H9 (cell line): ENCODE data around the gene ARHGEF17. TPM values are rescaled to one million over a fixed set of nuclear protein-coding genes. Genes with fewer than 3 reads are reported as not detected.

Source experiments
- DNase-seq: peaks from one replicate; pipeline ENCODE4 v3.0.0-alpha.2; 2017
- H2AFZ ChIP-seq: one replicate; pipeline ENCODE4 v1.6.1; 2013; ENCODE audit warnings: mild to moderate bottlenecking, low read length, control low read depth, moderate library complexity
- H2AK5ac ChIP-seq: 2 replicates; pipeline ENCODE4 v1.6.1; 2013; ENCODE audit warnings: low read length, control low read depth, mixed read lengths; ENCODE audit not compliant: insufficient read length
- H2BK120ac ChIP-seq: one replicate; pipeline ENCODE4 v1.6.1; 2013; ENCODE audit warnings: low read depth, mild to moderate bottlenecking, low read length, control low read depth, inconsistent platforms; ENCODE audit not compliant: poor library complexity, severe bottlenecking
- H2BK12ac ChIP-seq: 2 replicates; pipeline ENCODE4 v1.6.1; 2013; ENCODE audit warnings: low read length, control low read depth, mixed read lengths, low read depth; ENCODE audit not compliant: insufficient read length
- H2BK15ac ChIP-seq: 2 replicates; pipeline ENCODE4 v1.6.1; 2013; ENCODE audit warnings: low read depth, low read length, control low read depth
- H2BK20ac ChIP-seq: one replicate; pipeline ENCODE4 v1.6.1; 2013; ENCODE audit warnings: low read depth, mild to moderate bottlenecking, low read length, control low read depth, inconsistent platforms; ENCODE audit not compliant: poor library complexity, severe bottlenecking
- H2BK5ac ChIP-seq: 2 replicates; pipeline ENCODE4 v1.6.1; 2013; ENCODE audit warnings: low read length, control low read depth, mixed read lengths; ENCODE audit not compliant: insufficient read length
- H3K14ac ChIP-seq: 2 replicates; pipeline ENCODE4 v1.6.1; 2013; ENCODE audit warnings: low read length, control low read depth; ENCODE audit not compliant: insufficient read depth
- H3K18ac ChIP-seq: 2 replicates; pipeline ENCODE4 v1.6.1; 2013; ENCODE audit warnings: low read depth, mild to moderate bottlenecking, mixed read lengths, low read length, control low read depth; ENCODE audit not compliant: insufficient read length
- H3K23ac ChIP-seq: 2 replicates; pipeline ENCODE4 v1.6.1; 2013; ENCODE audit warnings: low read length, control low read depth, mixed read lengths, low read depth; ENCODE audit not compliant: insufficient read length
- H3K23me2 ChIP-seq: 2 replicates; pipeline ENCODE4 v1.6.1; 2013; ENCODE audit warnings: low read depth, mild to moderate bottlenecking, mixed read lengths, low read length, control low read depth; ENCODE audit not compliant: insufficient read length, poor library complexity, severe bottlenecking
- H3K27ac ChIP-seq: 2 replicates; pipeline ENCODE4 v1.5.1; 2013; ENCODE audit warnings: low read length, control low read depth, mixed read lengths, low read depth; ENCODE audit not compliant: insufficient read length
- H3K27me3 ChIP-seq: 2 replicates; pipeline ENCODE4 v1.6.1; 2013; ENCODE audit warnings: low read length, control low read depth, inconsistent platforms; ENCODE audit not compliant: insufficient read depth
- H3K4ac ChIP-seq: 2 replicates; pipeline ENCODE4 v1.6.1; 2013; ENCODE audit warnings: low read depth, mild to moderate bottlenecking, control low read depth, inconsistent platforms, low read length, moderate library complexity
- H3K4me1 ChIP-seq: 2 replicates; pipeline ENCODE4 v1.6.1; 2013; ENCODE audit warnings: low read length, control low read depth, inconsistent platforms; ENCODE audit not compliant: insufficient read depth
- H3K4me2 ChIP-seq: 2 replicates; pipeline ENCODE4 v1.6.1; 2013; ENCODE audit warnings: low read length, control low read depth, mixed read lengths; ENCODE audit not compliant: insufficient read length, insufficient read depth
- H3K56ac ChIP-seq: 2 replicates; pipeline ENCODE4 v1.6.1; 2013; ENCODE audit warnings: low read depth, mild to moderate bottlenecking, mixed read lengths, low read length, control low read depth; ENCODE audit not compliant: insufficient read length
- H3K79me1 ChIP-seq: 2 replicates; pipeline ENCODE4 v1.6.1; 2013; ENCODE audit warnings: low read depth, mild to moderate bottlenecking, moderate library complexity, low read length, control low read depth, inconsistent platforms; ENCODE audit not compliant: insufficient read depth, poor library complexity, severe bottlenecking
- H3K79me2 ChIP-seq: 2 replicates; pipeline ENCODE4 v1.6.1; 2013; ENCODE audit warnings: low read length, control low read depth, inconsistent platforms; ENCODE audit not compliant: insufficient read depth
- H3K9ac ChIP-seq: 2 replicates; pipeline ENCODE4 v1.6.1; 2013; ENCODE audit warnings: low read length, control low read depth, mixed read lengths; ENCODE audit not compliant: insufficient read length; ENCODE audit errors: extremely low read depth
- H3K9me3 ChIP-seq: one replicate; pipeline ENCODE4 v1.6.1; 2013; ENCODE audit warnings: low read depth, low read length, inconsistent platforms; ENCODE audit not compliant: control insufficient read depth
- H3T11ph ChIP-seq: one replicate; pipeline ENCODE4 v1.6.1; 2013; ENCODE audit warnings: mild to moderate bottlenecking, low read length, control low read depth, inconsistent platforms
- H4K20me1 ChIP-seq: one replicate; pipeline ENCODE4 v1.6.1; 2013; ENCODE audit not compliant: control insufficient read depth, insufficient read length, insufficient read depth
- H4K5ac ChIP-seq: 2 replicates; pipeline ENCODE4 v1.6.1; 2013; ENCODE audit warnings: low read depth, mild to moderate bottlenecking, mixed read lengths, low read length, control low read depth; ENCODE audit not compliant: insufficient read length
- H4K8ac ChIP-seq: replicated peaks from 2 replicates; pipeline ENCODE4 v1.6.1; 2013; ENCODE audit warnings: low read length, control low read depth, mixed read lengths, low read depth; ENCODE audit not compliant: insufficient read length
- H4K91ac ChIP-seq: 2 replicates; pipeline ENCODE4 v1.6.1; 2013; ENCODE audit warnings: low read depth, mild to moderate bottlenecking, moderate library complexity, mixed read lengths, low read length, control low read depth; ENCODE audit not compliant: insufficient read length
- H3K27ac Mint-ChIP-seq, 3 experiments: 2 replicates in 2 of 3; 3 replicates in 1 of 3; pipeline ENCODE4 v1.8.0; 2020 to 2021; ENCODE audit warnings: mixed read lengths in 3 of 3, mild to moderate bottlenecking in 1 of 3, moderate library complexity in 1 of 3
- H3K27me3 Mint-ChIP-seq: 2 replicates; pipeline ENCODE4 v1.8.0; 2021; ENCODE audit warnings: low read depth, mild to moderate bottlenecking, moderate library complexity, mixed read lengths
- H3K36me3 Mint-ChIP-seq, 3 experiments: 2 replicates in 2 of 3; 3 replicates in 1 of 3; pipeline ENCODE4 v1.8.0; 2020 to 2021; ENCODE audit warnings: low read depth in 3 of 3, mixed read lengths in 3 of 3; ENCODE audit not compliant: insufficient read depth in 1 of 3
- H3K4me1 Mint-ChIP-seq, 2 experiments: 2 replicates each; pipeline ENCODE4 v1.8.0; 2020; ENCODE audit warnings: mixed read lengths in 2 of 2
- H3K4me3 Mint-ChIP-seq, 2 experiments: 2 replicates in 1 of 2; 3 replicates in 1 of 2; pipeline ENCODE4 v1.8.0; 2020 to 2021; ENCODE audit warnings: mild to moderate bottlenecking in 2 of 2, mixed read lengths in 2 of 2, moderate library complexity in 1 of 2
- H3K9me3 Mint-ChIP-seq, 2 experiments: 2 replicates in 1 of 2; 3 replicates in 1 of 2; pipeline ENCODE4 v1.8.0; 2020; ENCODE audit warnings: mild to moderate bottlenecking in 2 of 2, mixed read lengths in 2 of 2, moderate library complexity in 1 of 2
- CTCF ChIP-seq: fragments of 200-600 bp; sonication (generic); conservative IDR thresholded peaks from 3 replicates; pipeline ENCODE4 v1.8.0; 2021; ENCODE audit warnings: antibody characterized with exemption, mild to moderate bottlenecking
- WGBS: extraction: QIAGEN DNeasy Blood & Tissue Kit; methylation state at CpG from one replicate; pipeline ENCODE4 v1.1.7; 2013; ENCODE audit warnings: missing lambda C conversion rate, low lambda C conversion rate, mixed read lengths; ENCODE audit not compliant: insufficient read length; ENCODE audit errors: extremely low coverage; 5-methylcytosine and 5-hydroxymethylcytosine counted together
- total RNA-seq: library from RNA; stranded (reverse); gene quantifications from 2 replicates; pipeline ENCODE4 v1.2.1, GENCODE V29; 2021

The ARHGEF17 gene
- total RNA-seq, 1 experiment from 2014 or later: 7.4 TPM

- Histone ChIP-seq H3K18ac (no peak overlapping the region), H3K14ac (no peak overlapping the region), H2AK5ac (no peak overlapping the region), H3K9me3 (no peaks in the 10 kb centered on the region), H4K91ac (no peak overlapping the region), H4K20me1 (no peaks in the 10 kb centered on the region), H4K5ac (no peak overlapping the region), H3K79me1 (no peaks in the 10 kb centered on the region), H3K4me2 (no peak overlapping the region), H3K4me1 (no peaks in the 10 kb centered on the region), H3K23me2 (peaks cover 24% of the 10 kb centered on the region), H3K56ac (no peak overlapping the region), H3K27me3 (peaks cover 4% of the 10 kb centered on the region; the same call in 1 of the 2 replicates), H3K27ac (no peak overlapping the region), H3K4ac (no peak overlapping the region), H2AFZ (no peak overlapping the region), H3K23ac (no peak overlapping the region), H2BK5ac (no peak overlapping the region), H3K9ac (no peak overlapping the region), H2BK12ac (no peak overlapping the region), H2BK15ac (no peak overlapping the region), H4K8ac (no peak overlapping the region), H2BK20ac (no peak overlapping the region), H3T11ph (no peak overlapping the region), H2BK120ac (no peak overlapping the region), H3K79me2 (no peaks in the 10 kb centered on the region; the same call in 1 of the 2 replicates)
- TF ChIP-seq CTCF: no peak
- peaks cover 0 to 5% (median 0%) of the 10 kb centered on the region in 3 experiments; a peak in 2 of 7 replicates for H3K36me3 Mint-ChIP-seq
- no peak for DNase-seq
- H3K9me3 Mint-ChIP-seq: no peaks in the 10 kb centered on the region; a peak in 1 of 5 replicates
- peaks cover 47% of the 10 kb centered on the region for H3K27me3 Mint-ChIP-seq
- peaks cover 36 to 58% of the 10 kb centered on the region in 2 experiments for H3K4me1 Mint-ChIP-seq
- no CpG with 5 or more reads among the region's 22 CpGs for WGBS
- H3K4me3 Mint-ChIP-seq: 0 out of 5 replicates have a peak overlapping the region, but pooled peaks of 1 of the 2 experiments have one; percentile 44
- H3K27ac Mint-ChIP-seq: no peak overlapping the region
These were observed 2.8 kb downstream of the ARHGEF17 start for GRCh38 chr11:73310661-73311393.
